GM18526 (cell line): ENCODE results near the gene SHROOM1.

ENCODE experiments used
- POLR2A ChIP-seq: IDR thresholded peaks from 3 replicates; pipeline ENCODE4 v1.6.1; 2011; ENCODE audit not compliant: insufficient read length; ENCODE audit errors: extremely low read depth

SHROOM1 gene

DNA sequence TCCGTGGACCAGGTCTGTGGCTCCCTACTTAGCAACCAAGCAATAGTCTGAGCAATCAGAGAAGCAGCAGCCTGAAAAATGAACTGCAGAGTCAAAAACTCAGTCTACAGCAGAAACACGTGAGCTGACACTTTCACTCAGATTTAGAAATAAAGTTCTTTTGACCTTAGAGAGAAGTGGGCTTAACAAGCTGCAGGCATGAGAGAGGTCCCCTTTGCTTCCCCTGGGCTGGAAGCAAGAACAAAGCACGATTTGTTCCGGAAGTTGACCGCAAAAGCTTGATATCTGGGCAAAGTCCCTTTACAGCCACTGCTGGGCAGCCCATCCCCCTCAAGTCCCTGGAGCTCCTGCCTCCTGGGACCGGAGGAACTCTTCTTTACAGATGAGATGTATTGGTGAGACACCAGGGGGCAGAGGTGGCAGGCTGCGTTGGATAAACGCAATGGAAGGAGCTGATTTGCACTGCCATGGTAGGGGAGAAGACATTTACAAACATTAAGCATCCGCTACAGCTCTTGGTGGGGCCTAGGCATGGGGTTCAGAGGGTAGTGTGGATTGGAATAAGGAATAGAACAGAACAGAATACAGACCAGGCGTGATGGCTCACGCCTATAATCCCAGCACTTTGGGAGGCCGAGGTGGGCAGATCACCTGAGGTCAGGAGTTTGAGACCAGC, 23.1 kb downstream of the SHROOM1 start:
- TF ChIP-seq POLR2A, result no peak

DNA sequence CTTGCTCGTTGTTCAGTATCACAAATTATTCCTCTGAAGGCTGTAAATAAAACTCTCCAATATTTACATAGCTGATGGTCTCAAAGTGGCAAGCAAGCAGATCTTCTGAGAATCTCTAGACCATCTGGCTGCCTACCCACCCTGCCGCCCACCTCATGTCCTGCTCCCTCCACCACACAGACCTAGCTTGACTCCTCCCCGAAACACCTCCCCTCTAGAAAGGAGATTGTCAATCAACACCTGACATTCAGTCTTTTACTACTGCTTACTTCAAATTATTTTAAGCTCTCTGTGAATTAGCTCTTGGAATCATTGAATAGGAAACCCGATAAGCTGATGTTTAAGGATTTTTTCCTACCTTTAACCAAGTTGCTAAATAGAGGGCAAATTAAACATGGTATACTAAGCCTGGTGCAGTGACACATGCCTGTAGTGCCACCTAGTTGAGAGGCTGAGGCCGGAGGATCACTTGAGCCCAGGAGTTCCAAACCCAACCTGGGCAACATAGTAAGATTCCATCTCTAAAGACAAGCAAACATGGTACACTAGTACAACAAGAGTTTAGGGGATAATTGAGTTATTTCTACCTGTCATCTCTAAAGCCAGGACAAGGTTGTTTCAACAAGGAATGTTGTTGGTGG, 28.3 kb downstream of the SHROOM1 start:
- TF ChIP-seq POLR2A, result no peak

DNA sequence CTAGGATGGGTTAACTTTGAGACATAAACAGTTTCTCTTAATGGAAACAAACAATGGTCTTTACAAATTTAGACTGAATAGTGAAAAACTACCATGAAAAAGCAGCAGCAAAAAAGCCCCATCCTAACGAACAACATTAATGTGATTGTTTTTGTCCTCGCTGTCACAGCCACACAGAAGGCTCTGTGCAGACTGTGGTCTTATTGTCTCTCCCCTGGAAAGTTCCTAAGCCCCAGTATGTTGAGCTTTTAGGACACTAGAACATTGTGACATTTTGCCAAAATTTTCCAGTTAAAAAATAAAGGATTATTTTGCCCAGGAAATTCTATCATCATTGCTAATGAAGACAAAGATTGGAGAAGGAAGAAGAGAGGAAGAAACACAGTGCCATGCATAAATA, 29.9 kb downstream of the SHROOM1 start:
- no peak for TF ChIP-seq POLR2A

DNA sequence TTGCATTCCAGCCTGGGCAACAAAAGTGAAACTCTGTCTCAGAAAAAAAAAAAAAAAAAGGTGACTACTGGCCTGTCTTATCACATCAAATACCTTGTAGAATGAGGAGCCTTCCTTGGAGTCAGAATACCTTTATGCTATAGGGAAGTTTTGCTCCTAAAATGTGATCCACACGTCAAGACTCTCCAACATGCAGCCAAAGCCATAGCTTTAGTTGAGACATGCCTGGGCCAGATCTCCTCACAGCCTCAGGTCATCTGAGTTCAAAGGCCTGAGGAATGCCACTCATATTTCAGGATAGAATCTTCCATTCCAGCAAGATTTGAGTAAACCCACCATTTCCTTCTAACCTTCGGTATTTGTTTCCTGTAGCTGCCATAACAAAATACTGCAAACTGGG, 31.1 kb downstream of the SHROOM1 start:
- no peak for TF ChIP-seq POLR2A

DNA sequence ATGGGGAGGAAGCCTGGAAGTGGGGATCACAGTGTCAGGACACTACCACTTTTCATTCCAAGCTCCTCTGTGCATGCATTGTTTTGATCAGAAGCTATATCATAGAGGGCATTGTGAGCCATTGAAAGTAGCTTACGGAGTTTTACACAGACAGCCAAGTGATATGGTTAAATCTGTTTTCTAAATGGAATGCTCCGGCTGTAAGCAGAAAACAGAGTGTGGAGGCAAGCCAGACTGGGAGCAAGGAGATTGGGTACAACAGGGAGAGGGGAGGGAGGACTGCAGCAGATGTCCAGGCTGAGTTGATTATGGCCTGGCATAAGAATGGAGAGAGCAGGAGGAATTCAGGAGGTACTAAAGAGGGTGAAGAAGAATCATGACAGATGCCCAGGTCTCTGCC, 32.8 kb downstream of the SHROOM1 start:
- no peak for TF ChIP-seq POLR2A

DNA sequence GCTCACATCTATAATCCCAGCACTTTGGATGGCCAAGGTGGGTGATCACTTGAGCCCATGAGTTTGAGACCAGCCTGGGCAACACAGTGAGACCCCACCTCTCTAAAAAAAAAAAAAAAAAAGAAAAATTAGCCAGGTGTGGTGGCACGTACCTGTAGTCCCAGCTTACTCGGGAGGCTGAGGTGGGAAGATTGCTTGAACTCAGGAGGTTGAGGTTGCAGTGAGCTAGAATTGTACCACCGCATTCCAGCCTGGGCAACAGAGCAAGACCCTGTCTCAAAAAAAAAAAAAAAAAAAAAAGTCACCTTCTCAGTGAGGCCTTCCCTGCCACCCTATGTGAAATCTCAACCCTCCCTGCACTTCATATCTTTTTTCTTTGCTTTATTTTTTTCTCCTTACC, 39.4 kb downstream of the SHROOM1 start:
- TF ChIP-seq POLR2A, result no peak

DNA sequence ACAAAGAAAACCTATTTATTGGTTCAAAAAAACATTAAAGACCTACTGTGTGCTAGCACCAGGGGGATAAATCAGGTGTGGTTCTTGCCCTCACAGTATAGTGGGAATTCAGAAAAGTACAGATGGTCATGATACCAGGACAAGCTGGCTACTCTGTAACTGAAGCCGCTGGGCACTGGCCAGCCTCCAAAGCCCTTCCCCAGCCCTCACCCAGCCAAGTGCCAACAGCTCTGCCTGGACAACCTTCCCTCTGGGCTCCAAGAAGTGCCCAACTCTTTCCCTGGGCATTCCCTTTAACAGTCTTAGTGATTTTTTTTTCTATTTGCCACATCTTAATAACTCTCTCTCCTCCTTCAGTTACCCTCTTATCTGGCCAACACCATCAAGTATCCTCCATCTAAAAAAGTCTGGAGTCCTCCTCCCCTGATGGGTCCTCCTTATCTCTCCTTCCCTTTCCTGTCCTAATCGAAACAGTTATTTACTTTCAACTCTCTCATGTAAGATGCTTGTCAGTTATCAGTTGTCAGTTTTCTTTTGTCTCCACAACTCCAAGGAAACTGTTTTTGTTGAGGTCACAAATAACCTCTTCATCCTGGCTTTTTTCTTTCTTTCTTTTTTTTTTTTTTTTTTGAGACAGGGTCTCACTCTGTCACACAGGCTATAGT, 40.1 kb downstream of the SHROOM1 start:
- TF ChIP-seq POLR2A, result no peak

DNA sequence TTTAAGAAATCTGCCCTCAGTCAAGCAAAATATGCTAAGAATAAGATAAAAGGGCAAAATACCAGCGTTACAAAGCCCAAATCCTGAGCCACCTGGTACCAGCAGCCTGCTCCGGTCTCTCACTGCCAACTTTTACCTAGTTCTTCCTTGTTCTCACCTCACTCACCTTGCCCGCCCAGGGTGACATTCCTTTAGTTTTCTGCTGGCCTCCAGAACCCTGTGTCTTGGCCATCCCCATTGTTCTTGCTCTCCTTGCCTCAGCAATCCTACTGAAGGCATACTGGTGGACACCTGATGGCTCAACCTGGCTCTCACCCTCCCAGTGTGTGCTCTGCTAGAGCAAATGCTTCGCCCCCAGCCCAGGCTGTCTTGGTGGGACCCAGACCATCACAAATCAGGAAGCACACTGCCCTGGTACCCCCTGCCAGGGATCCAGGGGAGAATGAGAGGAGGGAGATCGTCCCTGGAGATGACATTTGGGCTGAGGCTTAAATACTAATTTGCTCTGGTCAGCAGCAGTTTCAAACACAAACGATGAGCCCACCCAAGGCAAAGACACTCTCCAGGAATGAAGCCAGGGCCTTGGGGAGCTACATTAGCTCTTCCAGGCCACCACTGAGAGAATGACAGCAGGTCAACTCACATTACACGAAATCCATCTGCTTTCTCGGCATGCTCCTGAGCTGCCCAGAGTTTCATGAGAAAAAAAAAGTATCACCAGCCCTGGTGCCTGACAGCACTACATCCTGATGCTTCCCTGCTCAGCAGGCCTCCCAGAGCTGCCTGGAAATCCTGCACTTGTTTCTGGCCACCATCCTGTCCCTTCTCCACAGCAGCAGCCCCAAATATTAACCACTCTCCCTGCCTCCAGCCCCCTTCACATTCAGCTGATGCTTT, 41.2 kb downstream of the SHROOM1 start:
- TF ChIP-seq POLR2A, result no peak

DNA sequence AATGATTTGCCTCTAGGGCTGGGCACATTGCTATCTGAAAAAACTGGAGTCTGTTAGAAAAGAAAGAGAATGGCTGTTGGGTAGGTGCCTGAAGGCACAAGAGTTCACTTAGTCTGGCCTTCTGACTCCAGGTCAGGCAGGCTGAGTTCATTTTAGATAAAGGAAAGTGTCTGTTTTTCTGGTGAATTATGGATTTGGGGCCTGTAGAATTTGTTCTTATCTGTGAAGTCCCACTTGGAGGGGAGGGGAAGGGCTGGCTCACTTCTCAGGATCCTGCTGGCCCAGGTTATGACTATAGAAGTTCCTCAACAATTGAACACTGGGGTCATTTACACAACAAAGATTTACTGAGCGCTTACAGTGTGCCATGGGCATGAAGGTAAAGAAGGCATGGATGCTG, 41.9 kb downstream of the SHROOM1 start:
- TF ChIP-seq POLR2A, result no peak

DNA sequence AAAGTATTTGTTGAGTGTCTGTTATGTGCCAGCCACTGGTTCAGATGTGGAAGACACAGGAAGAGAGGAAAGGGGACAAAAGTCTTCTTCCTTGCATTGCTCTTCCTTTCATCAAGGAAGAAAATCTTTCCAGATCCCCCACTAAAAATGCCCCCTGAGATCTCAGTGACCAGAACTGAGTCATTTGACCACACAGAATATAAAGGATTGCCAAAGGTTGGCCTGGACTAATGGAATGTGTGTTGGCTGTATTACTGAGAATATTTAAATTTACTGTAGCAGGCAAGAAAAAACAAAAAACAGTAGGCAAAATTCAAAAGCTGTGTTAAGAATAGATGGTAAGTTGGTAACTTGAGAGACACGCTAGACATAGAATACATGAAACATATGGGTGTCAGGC, 43.4 kb downstream of the SHROOM1 start:
- no peak for TF ChIP-seq POLR2A

DNA sequence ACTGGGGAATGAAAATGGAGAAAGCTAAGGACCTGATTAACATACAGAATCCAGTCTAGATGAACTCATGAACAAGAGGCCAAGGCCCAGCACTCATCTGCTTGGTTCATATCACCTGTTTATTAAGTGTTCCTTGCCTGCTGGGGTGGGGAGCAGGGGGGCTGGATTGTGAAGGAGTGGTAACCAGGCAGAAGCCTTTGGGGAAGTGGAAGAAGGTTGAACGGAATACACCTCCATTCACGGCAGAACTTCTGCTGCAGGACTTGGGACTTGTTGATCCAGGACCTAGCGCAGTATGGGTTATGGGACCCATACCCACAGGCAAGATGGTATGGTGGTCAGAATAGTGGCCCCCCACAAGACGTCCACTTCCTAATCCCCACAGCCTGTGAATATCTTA, 44.6 kb downstream of the SHROOM1 start:
- no peak for TF ChIP-seq POLR2A

DNA sequence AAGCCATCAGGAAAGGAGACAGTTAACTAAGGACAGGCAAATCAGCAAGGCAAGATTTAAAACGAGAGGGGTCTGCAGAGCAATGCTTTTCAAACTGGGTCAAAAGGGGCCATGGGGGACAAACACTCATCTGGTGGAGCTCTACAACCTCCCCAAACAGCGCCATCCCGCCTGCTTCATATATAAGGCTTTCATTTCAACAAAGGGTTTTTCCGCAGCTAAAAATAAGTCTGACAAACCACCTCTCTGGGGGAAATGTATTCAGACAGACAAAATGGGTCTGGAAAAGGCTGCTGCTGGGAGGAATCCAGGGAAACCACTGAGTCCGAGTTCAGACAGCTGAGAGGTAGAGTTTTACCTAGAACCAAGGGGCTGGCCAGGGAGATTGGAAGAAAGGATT, 45.1 kb downstream of the SHROOM1 start:
- no peak for TF ChIP-seq POLR2A

DNA sequence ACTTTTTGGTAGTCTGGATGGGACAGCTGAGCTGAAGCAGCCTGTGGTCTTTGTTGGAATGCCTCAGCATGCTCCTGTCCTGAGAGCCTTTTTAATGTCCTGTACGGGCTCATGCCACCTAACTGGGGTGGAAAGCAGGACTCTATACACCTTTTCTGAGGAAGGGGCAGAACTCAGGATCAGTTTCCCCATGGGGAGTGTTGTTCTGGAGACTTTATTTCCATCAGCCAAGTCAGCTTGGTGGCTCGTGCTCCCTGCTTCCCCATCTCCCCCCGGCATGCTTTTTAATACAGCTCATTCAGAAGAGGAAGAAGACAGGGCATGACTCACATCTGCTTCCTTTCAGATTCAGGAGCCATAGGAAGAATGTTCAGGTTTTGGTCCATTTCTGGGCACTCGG, 48.3 kb downstream of the SHROOM1 start:
- no peak for TF ChIP-seq POLR2A

DNA sequence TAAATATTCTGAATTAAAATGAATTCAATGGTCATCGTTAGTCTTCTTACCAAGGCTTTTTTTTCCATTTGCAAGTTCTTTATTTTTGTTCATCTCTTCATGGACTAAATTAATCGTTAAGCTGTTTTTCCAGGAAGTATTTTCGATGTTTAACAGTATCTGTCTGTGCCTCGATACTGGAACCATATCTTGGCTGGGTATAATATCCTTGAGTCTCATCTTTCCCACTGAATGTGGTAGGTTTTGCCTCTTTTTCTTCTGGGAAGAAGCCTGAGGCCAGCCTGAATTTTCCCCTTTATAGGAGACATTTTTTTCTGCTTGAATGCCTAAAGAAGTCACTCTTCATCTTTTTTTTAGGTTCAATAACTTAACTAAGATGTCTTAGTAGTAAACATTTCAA, 49.4 kb downstream of the SHROOM1 start:
- TF ChIP-seq POLR2A, result no peak

DNA sequence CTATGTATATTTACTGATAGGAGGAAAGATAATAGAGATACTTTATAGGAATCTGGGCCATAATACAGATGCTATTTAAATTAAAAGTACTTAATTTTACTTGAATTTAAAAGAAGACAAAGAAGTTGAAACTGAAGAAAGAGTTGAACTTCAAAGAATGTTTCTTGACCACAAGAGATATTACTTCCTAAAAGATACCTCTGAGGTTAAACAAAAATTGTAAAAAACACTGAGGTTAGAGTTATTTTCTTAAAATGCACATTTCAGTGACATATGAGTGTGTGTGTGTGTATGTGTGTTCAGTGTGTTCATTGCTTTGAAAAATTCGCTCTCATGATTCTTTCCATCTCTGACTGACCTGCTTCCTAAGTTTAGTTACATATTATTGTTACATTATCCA, 49.9 kb downstream of the SHROOM1 start:
- no peak for TF ChIP-seq POLR2A

DNA sequence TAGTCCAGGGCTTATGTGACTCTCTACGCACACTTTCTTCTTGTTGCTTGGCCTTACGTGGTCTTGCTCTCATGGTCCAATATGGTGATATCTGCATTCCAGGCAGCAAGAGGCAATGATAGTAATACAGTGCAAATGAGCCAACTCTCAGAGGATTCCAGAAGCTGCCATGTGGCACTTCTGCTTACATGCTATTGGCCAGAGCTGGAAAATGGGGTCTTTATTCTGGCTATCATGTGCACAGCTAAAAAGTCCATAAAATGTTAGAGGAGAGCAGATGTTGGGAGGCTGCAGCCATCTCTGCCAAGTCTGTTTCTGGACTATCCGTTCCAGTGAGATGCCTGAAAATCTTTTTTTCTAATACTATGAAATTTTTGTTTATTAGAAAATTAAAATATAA, 50.5 kb downstream of the SHROOM1 start:
- no peak for TF ChIP-seq POLR2A
